ENCODE data around the gene MYBPC2. TPM values are rescaled to one million over a fixed set of nuclear protein-coding genes. Genes with fewer than 3 reads are reported as not detected.
A peak's percentile ranks its signal among the peaks of the same experiment; 100 is the strongest.

The MYBPC2 gene
- total RNA-seq, 2 donors from 2014 or later = 0.07 to 0.08 TPM

- Mint-ChIP-seq H3K27ac (peak overlapping the region; percentile 27), H3K36me3 (ENCODE audit: low read depth) (peaks cover 5% of the 10 kb centered on the region), H3K4me1 (peaks cover 20% of the 10 kb centered on the region), H3K27me3 (no peaks in the 10 kb centered on the region), H3K4me3 (no peak overlapping the region)
- DNase-seq = no peak
- no peak for ATAC-seq
- no peaks in the 10 kb centered on the region for H3K9me3 ChIP-seq (ENCODE audit: control insufficient read depth, low read length, poor library complexity, severe bottlenecking)
These were observed 80.5 kb downstream of the MYBPC2 start for GRCh38 chr19:50512999-50513745.

GRCh38 chr19:50513746-50514345, 81.2 kb downstream of the MYBPC2 start, which contains the start of gene ASPDH:
Gene ASPDH (minus strand): TSS chr19:50513913. CDS start chr19:50513823, 90 bp downstream.
- H3K9me3 ChIP-seq (ENCODE audit: control insufficient read depth, low read length, poor library complexity, severe bottlenecking) = no peaks in the 10 kb centered on the region
- DNase-seq (no peak), ATAC-seq (no peak)
- Mint-ChIP-seq H3K4me3 (no peak within 1 kb of the TSS), H3K4me1 (peaks cover 16% of the 10 kb centered on the region), H3K36me3 (ENCODE audit: low read depth) (peaks cover 2% of the 10 kb centered on the region), H3K27ac (peak within 1 kb of the TSS; percentile 27), H3K27me3 (no peaks in the 10 kb centered on the region)

GRCh38 chr19:50514346-50515167, 81.9 kb downstream of the MYBPC2 start:
- H3K4me3 Mint-ChIP-seq = no peak overlapping the region
- H3K27ac Mint-ChIP-seq = no peak overlapping the region
- no peak for ATAC-seq
- H3K36me3 Mint-ChIP-seq (ENCODE audit: low read depth) = peaks cover 2% of the 10 kb centered on the region
- no peaks in the 10 kb centered on the region for H3K27me3 Mint-ChIP-seq
- H3K4me1 Mint-ChIP-seq = peaks cover 15% of the 10 kb centered on the region
- no peak for DNase-seq
- no peaks in the 10 kb centered on the region for H3K9me3 ChIP-seq (ENCODE audit: control insufficient read depth, low read length, poor library complexity, severe bottlenecking)

GRCh38 chr19:50515168-50515561, 82.5 kb downstream of the MYBPC2 start:
- Mint-ChIP-seq H3K4me1 (peaks cover 15% of the 10 kb centered on the region), H3K27ac (no peak overlapping the region), H3K4me3 (no peak overlapping the region), H3K27me3 (no peaks in the 10 kb centered on the region), H3K36me3 (ENCODE audit: low read depth) (peaks cover 2% of the 10 kb centered on the region)
- no peaks in the 10 kb centered on the region for H3K9me3 ChIP-seq (ENCODE audit: control insufficient read depth, low read length, poor library complexity, severe bottlenecking)
- DNase-seq = peak in 1 of 3 donors; percentile 7
- no peak for ATAC-seq

Other genes with a start within 250 kb of the MYBPC2 start
- not detected for gene MYH14, start 229.3 kb upstream of the MYBPC2 start, total RNA-seq
- gene KCNC3, start 103.5 kb upstream of the MYBPC2 start, total RNA-seq = 1 to 10 TPM; 1.4 to 2.0 TPM
- under 1 TPM; 0.73 to 0.99 TPM for gene NAPSA, start 67.3 kb upstream of the MYBPC2 start, total RNA-seq
- gene NR1H2, start 56.4 kb upstream of the MYBPC2 start, total RNA-seq = 100 to 1,000 TPM; 208 to 276 TPM
- 10 to 100 TPM; 23.5 to 26.6 TPM for gene POLD1, start 48.5 kb upstream of the MYBPC2 start, total RNA-seq
- 1 to 10 TPM; 1.9 to 3.0 TPM for gene SPIB, start 14.0 kb upstream of the MYBPC2 start, total RNA-seq
- 10 to 100 TPM; 76.6 to 78.5 TPM for gene EMC10, start 43.6 kb downstream of the MYBPC2 start, total RNA-seq
- under 1 TPM in 1 of 2 donors, not detected in 1; 0.22 TPM for gene GARIN5A, start 44.0 kb downstream of the MYBPC2 start, total RNA-seq
- gene JOSD2, start 78.3 kb downstream of the MYBPC2 start, total RNA-seq = 10 to 100 TPM; 14.9 to 18.0 TPM
- not detected for gene ASPDH, start 81.0 kb downstream of the MYBPC2 start, total RNA-seq
- gene LRRC4B, start 135.5 kb downstream of the MYBPC2 start, total RNA-seq = not detected
- gene SYT3, start 207.0 kb downstream of the MYBPC2 start, total RNA-seq = not detected
- not detected for gene C19orf81, start 216.6 kb downstream of the MYBPC2 start, total RNA-seq

Data from T-helper 17 cell (primary cell).